NCI-H2171 (cell line): ENCODE data around the gene EP400.
"Not testable (repeated sequence)": the region's sequence is repeated elsewhere in the genome, so short reads cannot be mapped to it uniquely, and the experiment has no call there.

ENCODE experiments used
- DNase-seq: peaks from one replicate; lab custom pipeline; 2025; lab: John Stamatoyannopoulos, UW

Gene EP400

GRCh38 chr12:132067182-132067581, 117.4 kb downstream of the EP400 start:
- no peak for DNase-seq

- DNase-seq, result no peak
Observed at GRCh38 chr12:132068250-132068649, 118.5 kb downstream of the EP400 start.

- no peak for DNase-seq
Observed at GRCh38 chr12:132069336-132069985, 119.7 kb downstream of the EP400 start.

- DNase-seq, result no peak
Observed at GRCh38 chr12:132070298-132070697, 120.6 kb downstream of the EP400 start.

GRCh38 chr12:132071040-132071810, 121.5 kb downstream of the EP400 start:
- no peak for DNase-seq

- DNase-seq, result no peak
Observed at GRCh38 chr12:132071830-132072384, 122.2 kb downstream of the EP400 start.

- no peak for DNase-seq
Observed at GRCh38 chr12:132074216-132074615, 124.5 kb downstream of the EP400 start.

- no peak for DNase-seq
Observed at GRCh38 chr12:132075026-132075713, 125.4 kb downstream of the EP400 start.

GRCh38 chr12:132075714-132076553, 126.2 kb downstream of the EP400 start:
- DNase-seq, result no peak

- no peak for DNase-seq
Observed at GRCh38 chr12:132076711-132077110, 127.0 kb downstream of the EP400 start.

GRCh38 chr12:132077322-132078100, 127.8 kb downstream of the EP400 start:
- no peak for DNase-seq

- no peak for DNase-seq
Observed at GRCh38 chr12:132078190-132078589, 128.4 kb downstream of the EP400 start.

- DNase-seq, result no peak
Observed at GRCh38 chr12:132079200-132079599, 129.5 kb downstream of the EP400 start.

GRCh38 chr12:132079695-132080094, 130.0 kb downstream of the EP400 start:
- DNase-seq, result no peak

GRCh38 chr12:132080515-132080914, 130.8 kb downstream of the EP400 start:
- DNase-seq, result not testable (repeated sequence)

- DNase-seq, result no peak
Observed at GRCh38 chr12:132081423-132081822, 131.7 kb downstream of the EP400 start.

GRCh38 chr12:132083614-132083940, 133.8 kb downstream of the EP400 start:
- no peak for DNase-seq

GRCh38 chr12:132083941-132084620, 134.3 kb downstream of the EP400 start:
- peak; percentile 86 for DNase-seq

- DNase-seq, result no peak
Observed at GRCh38 chr12:132084621-132085290, 135.0 kb downstream of the EP400 start.

- no peak for DNase-seq
Observed at GRCh38 chr12:132085291-132085635, 135.5 kb downstream of the EP400 start.
